ENCODE results near the gene KLF8.
"Not testable (repeated sequence)": the region's sequence is repeated elsewhere in the genome, so short reads cannot be mapped to it uniquely, and the experiment has no call there.

The KLF8 gene

GRCh38 chrX:56232221-56233082, at the start of gene KLF8:
Gene KLF8, plus strand, starts transcription at chrX:56232356. Its CDS starts 979 bp downstream, at chrX:56233335.
- TF ChIP-seq CTCF (conservative IDR thresholded peaks at IDR 0.05): no peak
- TF ChIP-seq ZFX (IDR thresholded peaks at IDR 0.05): no peak
- no peak within 1 kb of the TSS for H3K27ac ChIP-seq

GRCh38 chrX:56206945-56207344, 25.2 kb upstream of the KLF8 start:
- H3K27ac ChIP-seq: not testable (repeated sequence)

DNA sequence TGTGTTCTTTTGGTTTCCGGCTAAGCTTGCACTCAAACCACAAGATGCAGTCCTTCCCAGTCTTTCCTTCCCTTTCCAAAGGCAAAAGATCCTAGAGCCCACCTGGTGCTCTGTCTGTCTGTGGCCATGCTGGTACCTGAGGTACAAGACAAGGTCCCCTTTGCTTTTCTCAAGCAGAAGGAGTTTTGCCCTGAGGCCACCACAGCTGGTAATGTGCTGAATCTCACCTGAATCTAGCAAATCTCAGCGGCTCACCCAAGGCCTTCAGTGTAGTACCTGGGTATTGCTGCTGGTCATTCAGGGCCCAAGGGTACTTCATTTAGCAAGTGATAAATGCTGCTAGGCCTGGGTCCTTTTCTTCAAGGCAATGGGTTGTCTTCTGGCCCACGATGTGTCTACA, 20.5 kb upstream of the KLF8 start:
- H3K27ac ChIP-seq: no peak overlapping the region
- TF ChIP-seq ZFX (IDR thresholded peaks at IDR 0.05): no peak
- no peak for TF ChIP-seq CTCF (conservative IDR thresholded peaks at IDR 0.05)

- no peak for TF ChIP-seq CTCF (conservative IDR thresholded peaks at IDR 0.05)
- no peak for TF ChIP-seq ZFX (IDR thresholded peaks at IDR 0.05)
- no peak overlapping the region for H3K27ac ChIP-seq
Measured at GRCh38 chrX:56216332-56216731, 15.8 kb upstream of the KLF8 start.

- no peak overlapping the region for H3K27ac ChIP-seq
- TF ChIP-seq CTCF (conservative IDR thresholded peaks at IDR 0.05): peak; percentile 13; the same call in 1 of the 2 replicates
- TF ChIP-seq ZFX (IDR thresholded peaks at IDR 0.05): no peak
Measured at GRCh38 chrX:56219700-56220099, 12.5 kb upstream of the KLF8 start.

- no peak overlapping the region for H3K27ac ChIP-seq
- TF ChIP-seq CTCF (conservative IDR thresholded peaks at IDR 0.05) (no peak), ZFX (IDR thresholded peaks at IDR 0.05) (no peak)
Measured at GRCh38 chrX:56221101-56221500, 11.1 kb upstream of the KLF8 start.

- no peak overlapping the region for H3K27ac ChIP-seq
- no peak for TF ChIP-seq CTCF (conservative IDR thresholded peaks at IDR 0.05)
- TF ChIP-seq ZFX (IDR thresholded peaks at IDR 0.05): no peak
Measured at GRCh38 chrX:56222473-56223000, 9.6 kb upstream of the KLF8 start.

All from C4-2B (cell line).